Parathyroid adenoma (tissue), 2 donors: ENCODE data around the gene NFIX.

Experiments used
- H2AFZ ChIP-seq: fragments of 300-600 bp; sonication (generic); one replicate; pipeline ENCODE4 v1.7.0; 2017; ENCODE audit warnings: antibody characterized with exemption, mild to moderate bottlenecking
- H3K27ac ChIP-seq: fragments of 300-600 bp; sonication (generic); one replicate; pipeline ENCODE4 v1.7.0; 2017
- H3K27me3 ChIP-seq: fragments of 300-600 bp; sonication (generic); one replicate; pipeline ENCODE4 v1.7.0; 2017; ENCODE audit warnings: low read length; ENCODE audit not compliant: control insufficient read depth, insufficient read depth
- H3K36me3 ChIP-seq: fragments of 300-600 bp; sonication (generic); one replicate; pipeline ENCODE4 v1.7.0; 2017; ENCODE audit warnings: low read length; ENCODE audit not compliant: control insufficient read depth, insufficient read depth
- H3K4me1 ChIP-seq: fragments of 300-600 bp; sonication (generic); one replicate; pipeline ENCODE4 v1.7.0; 2017; ENCODE audit warnings: control low read depth
- H3K4me2 ChIP-seq: fragments of 300-600 bp; sonication (generic); one replicate; pipeline ENCODE4 v1.7.0; 2017; ENCODE audit warnings: low read length
- H3K4me3 ChIP-seq: fragments of 300-600 bp; sonication (generic); one replicate; pipeline ENCODE4 v1.7.0; 2017; ENCODE audit warnings: low read depth, low read length
- H3K79me2 ChIP-seq: fragments of 300-600 bp; sonication (generic); one replicate; pipeline ENCODE4 v1.7.0; 2017; ENCODE audit warnings: control low read depth
- H3K9ac ChIP-seq: fragments of 300-600 bp; sonication (generic); one replicate; pipeline ENCODE4 v1.7.0; 2017; ENCODE audit warnings: mild to moderate bottlenecking
- H3K9me3 ChIP-seq: fragments of 300-600 bp; sonication (generic); one replicate; pipeline ENCODE4 v1.7.0; 2017; ENCODE audit warnings: low read length; ENCODE audit not compliant: control insufficient read depth
- CTCF ChIP-seq: fragments of 300-600 bp; sonication (generic); IDR thresholded peaks from one replicate; pipeline ENCODE4 v1.7.0; 2017; ENCODE audit warnings: antibody characterized with exemption, mild to moderate bottlenecking
- donor health status: primary hyperparathyroidism.

Gene NFIX

GRCh38 chr19:13089857-13090507 lies 94.7 kb downstream of the NFIX start:
- no peaks in the 10 kb centered on the region for H3K36me3 ChIP-seq
- H3K4me1 ChIP-seq: no peaks in the 10 kb centered on the region
- no peak overlapping the region for H2AFZ ChIP-seq
- H3K27ac ChIP-seq: no peak overlapping the region
- H3K27me3 ChIP-seq: no peaks in the 10 kb centered on the region
- TF ChIP-seq CTCF: no peak
- H3K4me3 ChIP-seq: no peak overlapping the region
- H3K9me3 ChIP-seq: no peaks in the 10 kb centered on the region
- no peak overlapping the region for H3K4me2 ChIP-seq
- H3K79me2 ChIP-seq: no peaks in the 10 kb centered on the region
- no peak overlapping the region for H3K9ac ChIP-seq

- Histone ChIP-seq H3K4me2 (no peak overlapping the region), H3K9me3 (no peaks in the 10 kb centered on the region), H3K27me3 (no peaks in the 10 kb centered on the region), H3K79me2 (no peaks in the 10 kb centered on the region), H3K4me1 (no peaks in the 10 kb centered on the region), H3K27ac (no peak overlapping the region), H3K9ac (no peak overlapping the region), H3K36me3 (no peaks in the 10 kb centered on the region), H3K4me3 (no peak overlapping the region), H2AFZ (no peak overlapping the region)
- no peak for TF ChIP-seq CTCF
Observed at GRCh38 chr19:13090511-13091231, 95.4 kb downstream of the NFIX start.

GRCh38 chr19:13091400-13092157 lies 96.3 kb downstream of the NFIX start:
- Histone ChIP-seq H3K9me3 (no peaks in the 10 kb centered on the region), H3K79me2 (no peaks in the 10 kb centered on the region), H2AFZ (no peak overlapping the region), H3K27ac (no peak overlapping the region), H3K27me3 (no peaks in the 10 kb centered on the region), H3K36me3 (no peaks in the 10 kb centered on the region), H3K4me3 (no peak overlapping the region), H3K9ac (no peak overlapping the region), H3K4me1 (no peaks in the 10 kb centered on the region), H3K4me2 (no peak overlapping the region)
- TF ChIP-seq CTCF: no peak

GRCh38 chr19:13092158-13092543 lies 96.9 kb downstream of the NFIX start:
- Histone ChIP-seq H2AFZ (no peak overlapping the region), H3K9ac (no peak overlapping the region), H3K27me3 (no peaks in the 10 kb centered on the region), H3K9me3 (no peaks in the 10 kb centered on the region), H3K27ac (no peak overlapping the region), H3K4me1 (no peaks in the 10 kb centered on the region), H3K4me3 (no peak overlapping the region), H3K4me2 (no peak overlapping the region), H3K79me2 (no peaks in the 10 kb centered on the region), H3K36me3 (no peaks in the 10 kb centered on the region)
- no peak for TF ChIP-seq CTCF
